ENCODE data around the gene RTN4RL1. TPM values are rescaled to one million over a fixed set of nuclear protein-coding genes. Genes with fewer than 3 reads are reported as not detected.

The RTN4RL1 gene
- total and polyA plus RNA-seq, 2 of the 4 experiments (the other 2 are of a cell fraction), result under 0.01 to 0.03 TPM

DNA sequence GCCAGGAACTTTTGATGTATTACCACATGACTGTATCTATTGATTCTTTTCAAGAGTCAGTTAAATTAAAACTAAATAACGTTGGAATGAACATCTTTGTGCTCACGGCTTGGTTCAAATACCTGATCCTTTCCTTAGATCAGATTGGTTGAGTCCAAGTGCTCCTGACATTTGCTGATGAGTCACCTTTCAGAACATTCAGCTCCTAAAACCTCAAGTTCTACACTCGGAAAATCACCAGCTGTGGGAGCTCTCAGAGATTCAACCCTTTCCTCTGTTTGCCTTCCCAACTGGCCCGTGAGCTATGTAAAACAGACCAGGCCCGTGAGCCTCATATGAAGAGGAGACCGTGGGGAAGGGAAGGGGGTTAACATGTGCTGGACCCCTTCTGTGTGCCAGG is 68.1 kb downstream of the RTN4RL1 start:
- intact Hi-C loops (cut with micrococcal nuclease) (no loop called here), in situ Hi-C loops (cut with MboI; ENCODE audit: low sequenced_read_pairs) (no loop called here), dilution Hi-C loops (cut with HindIII; ENCODE audit: low sequenced_read_pairs, unreplicated experiment) (no loop called here)
- no peak overlapping the region for H4K8ac ChIP-seq (ENCODE audit: low read depth in 2 of 2, low read length in 2 of 2)
- no peaks in the 10 kb centered on the region for H3K36me3 ChIP-seq (ENCODE audit: control insufficient read depth, insufficient read depth, low read length)
- H2AFZ ChIP-seq (replicated peaks; ENCODE audit: low read length, poor library complexity), result no peak overlapping the region
- no peak overlapping the region for H3K23ac ChIP-seq (ENCODE audit: low read depth, low read length)
- H3K27ac ChIP-seq (ENCODE audit: insufficient read depth, low read length), result no peak overlapping the region
- peaks cover 4% of the 10 kb centered on the region; the same call in 1 of the 2 replicates for H3K4me1 ChIP-seq (ENCODE audit: control insufficient read depth, insufficient read depth, low read length)
- no peak for TF ChIP-seq FOS (IDR thresholded peaks at IDR 0.05; ENCODE audit: low read depth, low read length)
- no peak for TF ChIP-seq RAD21 (IDR thresholded peaks at IDR 0.05; ENCODE audit: low read length)
- TF ChIP-seq, protein P1, sequence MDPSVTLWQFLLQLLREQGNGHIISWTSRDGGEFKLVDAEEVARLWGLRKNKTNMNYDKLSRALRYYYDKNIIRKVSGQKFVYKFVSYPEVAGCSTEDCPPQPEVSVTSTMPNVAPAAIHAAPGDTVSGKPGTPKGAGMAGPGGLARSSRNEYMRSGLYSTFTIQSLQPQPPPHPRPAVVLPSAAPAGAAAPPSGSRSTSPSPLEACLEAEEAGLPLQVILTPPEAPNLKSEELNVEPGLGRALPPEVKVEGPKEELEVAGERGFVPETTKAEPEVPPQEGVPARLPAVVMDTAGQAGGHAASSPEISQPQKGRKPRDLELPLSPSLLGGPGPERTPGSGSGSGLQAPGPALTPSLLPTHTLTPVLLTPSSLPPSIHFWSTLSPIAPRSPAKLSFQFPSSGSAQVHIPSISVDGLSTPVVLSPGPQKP (IDR thresholded peaks at IDR 0.05; ENCODE audit: borderline replicate concordance, low read depth, low read length), result no peak
- TF ChIP-seq MAFK (IDR thresholded peaks at IDR 0.05; ENCODE audit: low read depth, low read length), result no peak
- TF ChIP-seq, protein P2, sequence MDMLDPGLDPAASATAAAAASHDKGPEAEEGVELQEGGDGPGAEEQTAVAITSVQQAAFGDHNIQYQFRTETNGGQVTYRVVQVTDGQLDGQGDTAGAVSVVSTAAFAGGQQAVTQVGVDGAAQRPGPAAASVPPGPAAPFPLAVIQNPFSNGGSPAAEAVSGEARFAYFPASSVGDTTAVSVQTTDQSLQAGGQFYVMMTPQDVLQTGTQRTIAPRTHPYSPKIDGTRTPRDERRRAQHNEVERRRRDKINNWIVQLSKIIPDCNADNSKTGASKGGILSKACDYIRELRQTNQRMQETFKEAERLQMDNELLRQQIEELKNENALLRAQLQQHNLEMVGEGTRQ (IDR thresholded peaks at IDR 0.05; ENCODE audit: low read depth, low read length), result no peak
- no peak for TF ChIP-seq NFE2L2 (IDR thresholded peaks at IDR 0.05; ENCODE audit: low read depth, low read length)
- TF ChIP-seq RCOR1 (IDR thresholded peaks at IDR 0.05; ENCODE audit: insufficient replicate concordance, low read length), result no peak
- no peak for TF ChIP-seq SMC3 (IDR thresholded peaks at IDR 0.05; ENCODE audit: low read depth, low read length)
- no peak for TF ChIP-seq MAZ (IDR thresholded peaks at IDR 0.05; ENCODE audit: borderline replicate concordance, low read depth, low read length)
- TF ChIP-seq CHD1 (IDR thresholded peaks at IDR 0.05; ENCODE audit: low read depth, low read length), result no peak
- TF ChIP-seq BHLHE40 (IDR thresholded peaks at IDR 0.05; ENCODE audit: low read depth, low read length), result no peak
- TF ChIP-seq CEBPB (IDR thresholded peaks at IDR 0.05; ENCODE audit: low read depth, low read length), result no peak
- TF ChIP-seq MXI1 (IDR thresholded peaks at IDR 0.05; ENCODE audit: borderline replicate concordance, low read depth, low read length), result no peak
- H3K56ac ChIP-seq (ENCODE audit: extremely low read depth, insufficient read depth, low read length), result no peak overlapping the region
- peaks cover 6% of the 10 kb centered on the region for H3K27me3 ChIP-seq (ENCODE audit: control insufficient read depth, insufficient read depth, low read length)
- H2BK20ac ChIP-seq (ENCODE audit: low read depth, low read length), result no peak overlapping the region
- H2BK5ac ChIP-seq (ENCODE audit: low read depth, low read length, poor library complexity, severe bottlenecking), result no peak overlapping the region
- ATAC-seq (ENCODE audit: low read depth), result no peak
- H4K5ac ChIP-seq (ENCODE audit: low read depth, low read length), result no peak overlapping the region
- no peak overlapping the region for H3K4me3 ChIP-seq (ENCODE audit: insufficient read depth, low read depth, low read length)
- H3K4me2 ChIP-seq (ENCODE audit: low read depth, low read length), result no peak overlapping the region
- no peak overlapping the region for H3K18ac ChIP-seq (ENCODE audit: low read depth, low read length)
- CTCF ChIA-PET, result no interaction called here
- H2BK15ac ChIP-seq (ENCODE audit: low read depth, low read length), result no peak overlapping the region
- no peak overlapping the region for H2AK9ac ChIP-seq (replicated peaks; ENCODE audit: low read depth, low read length, poor library complexity)
- H3K9me1 ChIP-seq (ENCODE audit: insufficient read depth, low read length), result no peaks in the 10 kb centered on the region
- H4K20me1 ChIP-seq (ENCODE audit: insufficient read depth, low read length), result no peaks in the 10 kb centered on the region
- DNase-seq, result peak; percentile 39
- H3K4ac ChIP-seq (ENCODE audit: low read depth, low read length), result no peak overlapping the region
- H2BK120ac ChIP-seq (ENCODE audit: low read depth, low read length), result no peak overlapping the region
- BruUV-seq (replicated peaks), result no TSS peak
- H3K79me1 ChIP-seq (ENCODE audit: low read depth in 1 of 2, low read length in 2 of 2), result no peaks in the 10 kb centered on the region
- no peak overlapping the region for H4K91ac ChIP-seq (ENCODE audit: insufficient read depth, low read depth, low read length)
- no peak overlapping the region for H3K9ac ChIP-seq (ENCODE audit: low read depth, low read length)
- H3K9me3 ChIP-seq (ENCODE audit: control insufficient read depth, insufficient read depth, low read length), result no peaks in the 10 kb centered on the region
- WGBS, 2 experiments (ENCODE audit: extremely low coverage in 2 of 2, insufficient read length in 1 of 2), result 100% methylated on average over 1 of the region's 6 CpGs; no CpG with 5 or more reads in 1 of the 2 experiments
- no peak overlapping the region for H3K14ac ChIP-seq (replicated peaks; ENCODE audit: low read depth, low read length)
- POLR2A ChIA-PET (ENCODE audit: unreplicated experiment), result no interaction called here
- no peak overlapping the region for H2AK5ac ChIP-seq (ENCODE audit: low read depth, low read length)
